8988T (cell line): ENCODE data around the gene SGCA.
A peak's percentile ranks its signal among the peaks of the same experiment; 100 is the strongest.

Experiments
- DNase-seq: peaks from one replicate; pipeline ENCODE4 v3.0.0; 2011

The SGCA gene

GRCh38 chr17:50165867-50166517 is at the start of gene SGCA:
Gene SGCA, plus strand, starts transcription at chr17:50166005. Its CDS starts 36 bp downstream, at chr17:50166041.
- DNase-seq, result no peak

GRCh38 chr17:50117202-50118051 is 48.4 kb upstream of the SGCA start:
- no peak for DNase-seq

- no peak for DNase-seq
Measured at GRCh38 chr17:50118076-50118827, 47.6 kb upstream of the SGCA start.

GRCh38 chr17:50118828-50119218 is 47.0 kb upstream of the SGCA start:
- DNase-seq, result no peak

GRCh38 chr17:50120475-50121253 is 45.1 kb upstream of the SGCA start:
- no peak for DNase-seq

GRCh38 chr17:50122945-50123344 is 42.9 kb upstream of the SGCA start:
- DNase-seq, result no peak

GRCh38 chr17:50123649-50124349 is 42.0 kb upstream of the SGCA start:
- no peak for DNase-seq

GRCh38 chr17:50125420-50125997 is 40.3 kb upstream of the SGCA start:
- no peak for DNase-seq

GRCh38 chr17:50127697-50128361 is 38.0 kb upstream of the SGCA start:
- no peak for DNase-seq

- DNase-seq, result no peak
Measured at GRCh38 chr17:50128441-50129352, 37.1 kb upstream of the SGCA start.

- DNase-seq, result no peak
Measured at GRCh38 chr17:50129353-50129727, 36.5 kb upstream of the SGCA start.

GRCh38 chr17:50129728-50130558 is 35.9 kb upstream of the SGCA start, which contains the start of gene SAMD14:
Gene SAMD14, minus strand, starts transcription at chr17:50130160. Its CDS starts 5,201 bp downstream, at chr17:50124959.
- peak; percentile 92 for DNase-seq

- no peak for DNase-seq
Measured at GRCh38 chr17:50130559-50131305, 35.1 kb upstream of the SGCA start.

GRCh38 chr17:50132104-50132794 is 33.6 kb upstream of the SGCA start:
- no peak for DNase-seq

- no peak for DNase-seq
Measured at GRCh38 chr17:50133028-50133768, 32.6 kb upstream of the SGCA start.

- DNase-seq, result no peak
Measured at GRCh38 chr17:50133769-50134099, 32.1 kb upstream of the SGCA start.
